GM21576 (cell line): Measurements from ENCODE around the gene BAIAP2L2.
"Not testable (repeated sequence)": the region's sequence is repeated elsewhere in the genome, so short reads cannot be mapped to it uniquely, and the experiment has no call there.

Experiments used
- ATAC-seq: cut with Tn5 transposase; IDR thresholded peaks from one replicate; pipeline ENCODE4 v1.9.1; 2021; ENCODE audit warnings: mild to moderate bottlenecking, moderate library complexity; ENCODE audit not compliant: unreplicated experiment

BAIAP2L2 gene

DNA sequence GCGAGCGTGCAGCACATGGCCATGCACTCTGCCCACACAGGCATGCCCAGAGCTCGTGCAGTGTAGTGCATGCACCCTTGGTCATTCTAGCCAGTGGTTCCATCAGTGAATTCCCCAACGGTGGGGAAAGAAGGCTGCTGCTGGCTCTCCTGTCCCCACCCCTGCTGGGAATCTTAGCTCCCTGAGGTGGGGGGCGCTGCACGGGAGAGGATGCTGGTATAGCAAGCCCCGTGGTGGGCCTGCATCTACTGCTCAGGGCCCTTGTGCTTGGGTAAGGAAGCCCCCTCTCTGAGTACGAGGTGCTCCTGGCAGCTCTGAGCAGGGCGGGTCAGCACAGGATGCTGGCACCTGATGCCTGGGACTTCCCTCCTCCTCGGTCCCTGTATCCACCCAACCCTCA lies 18.5 kb upstream of the BAIAP2L2 start:
- ATAC-seq, result no peak

DNA sequence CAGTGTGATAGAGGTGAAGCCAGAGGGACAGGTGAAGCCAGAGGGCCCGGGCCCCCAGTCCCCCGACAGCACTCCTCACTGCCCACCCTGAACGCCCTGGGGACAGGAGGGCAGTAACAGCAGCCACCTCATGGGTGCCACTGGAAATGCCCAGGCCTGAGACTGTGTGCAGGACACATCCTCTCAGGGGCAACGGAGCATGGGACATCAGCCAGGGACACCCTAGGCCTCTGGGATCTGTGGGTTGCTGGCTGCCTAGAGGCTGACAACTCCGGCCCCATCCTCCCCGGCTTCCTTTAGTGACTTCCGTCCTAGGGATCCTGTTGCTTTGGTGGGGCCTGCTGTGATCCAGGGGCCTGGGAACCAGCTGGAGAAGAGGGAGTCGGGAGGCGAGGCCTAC lies 17.4 kb upstream of the BAIAP2L2 start:
- no peak for ATAC-seq

- ATAC-seq, result no peak
These were observed 16.6 kb upstream of the BAIAP2L2 start for GRCh38 chr22:38126928-38127668.

DNA sequence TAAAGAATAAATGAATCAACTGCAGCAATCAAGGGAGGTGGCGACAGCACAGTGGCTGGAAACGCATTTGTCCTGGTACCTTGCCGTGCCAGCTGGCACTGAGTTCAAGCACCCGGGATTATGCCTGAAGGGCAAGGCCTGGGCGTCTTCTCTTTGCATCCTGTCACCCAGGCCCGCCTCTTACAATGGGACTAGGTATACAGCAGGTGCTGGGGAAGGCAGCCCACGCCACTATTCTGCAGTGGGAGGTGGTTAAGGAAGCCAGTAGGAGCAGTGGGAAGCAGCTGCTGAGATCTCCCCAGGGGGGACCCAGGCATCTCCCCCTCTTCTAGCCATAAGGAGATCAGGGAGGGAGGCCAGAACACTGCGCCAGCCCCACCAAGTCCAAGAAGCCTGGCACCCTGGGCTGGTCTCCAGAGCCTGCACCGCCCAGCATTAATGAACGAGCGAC lies 15.3 kb upstream of the BAIAP2L2 start:
- no peak for ATAC-seq

GRCh38 chr22:38125038-38125610 lies 14.6 kb upstream of the BAIAP2L2 start:
- no peak for ATAC-seq

DNA sequence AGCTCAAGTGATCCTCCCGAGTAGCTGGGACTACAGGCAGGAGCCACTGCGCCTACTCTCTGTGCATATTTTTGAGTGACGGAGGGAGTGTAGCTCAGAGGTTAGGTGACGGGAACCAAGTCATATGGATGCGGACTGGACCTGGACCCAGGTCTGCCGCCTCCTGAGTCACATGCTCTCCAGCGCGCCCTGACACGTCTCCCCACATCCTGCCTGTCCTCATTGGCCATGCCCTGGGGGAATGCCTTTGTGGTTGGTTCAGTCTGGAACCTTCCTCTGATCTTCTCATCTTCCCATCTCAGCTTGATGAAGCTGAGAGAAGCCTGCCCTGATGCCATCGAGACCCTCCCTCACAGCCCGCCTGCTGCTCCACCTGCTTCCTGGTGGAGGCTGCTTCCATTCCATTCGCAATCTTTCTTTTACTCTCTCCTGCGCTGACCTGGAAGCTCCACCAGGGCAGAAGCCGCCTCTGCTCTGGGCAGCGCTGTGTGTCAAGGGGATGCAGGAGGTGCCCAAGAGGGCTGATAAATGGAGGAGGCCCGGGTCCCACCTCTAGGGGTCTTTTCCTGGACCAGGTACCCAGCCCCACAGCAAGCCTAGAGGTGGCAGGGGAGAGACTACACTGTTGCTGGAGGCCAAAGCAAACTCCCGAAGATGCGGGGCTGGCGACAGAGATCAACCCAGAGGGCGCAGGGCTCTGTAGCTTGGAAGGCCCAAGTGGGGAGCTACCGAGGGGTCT lies 13.9 kb upstream of the BAIAP2L2 start:
- no peak for ATAC-seq

- no peak for ATAC-seq
These were observed 12.1 kb upstream of the BAIAP2L2 start for GRCh38 chr22:38122616-38123015.

DNA sequence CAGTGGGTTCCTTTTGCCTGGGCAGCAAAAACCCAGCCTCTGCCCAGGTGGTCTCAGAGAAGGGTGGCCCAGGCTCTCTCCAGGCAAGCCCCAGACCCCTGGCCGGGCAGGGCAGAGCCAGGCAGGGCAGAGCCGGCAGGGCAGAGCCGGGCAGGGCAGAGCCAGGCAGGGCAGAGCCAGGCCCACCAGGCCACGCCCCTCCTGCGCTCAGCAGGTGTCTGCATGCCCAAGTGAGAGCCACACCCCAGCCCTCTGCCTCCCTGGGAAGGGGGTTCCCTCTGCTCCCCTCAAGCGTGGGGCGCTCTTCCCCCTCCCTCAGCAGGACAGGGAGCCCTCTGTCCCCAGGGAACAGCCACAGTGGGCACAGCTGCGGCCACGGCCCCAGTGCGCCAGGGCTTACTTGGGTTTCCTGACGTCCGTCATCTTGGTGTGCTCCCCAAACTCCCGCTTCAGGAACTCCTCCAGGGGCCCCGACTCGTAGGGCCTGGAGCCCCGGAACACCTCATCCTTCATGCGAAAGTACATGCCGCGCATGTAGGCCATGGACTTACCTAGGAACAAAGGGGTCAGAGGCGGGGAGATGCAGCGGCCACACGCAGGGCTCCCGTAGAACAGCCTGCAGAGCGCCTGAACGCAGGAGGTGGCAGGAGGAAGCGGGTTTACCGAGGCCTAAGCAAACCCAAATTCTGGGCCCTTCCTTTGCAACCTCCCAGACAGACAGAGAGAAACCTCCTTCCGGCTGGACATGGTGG lies 10.1 kb upstream of the BAIAP2L2 start:
- no peak for ATAC-seq

DNA sequence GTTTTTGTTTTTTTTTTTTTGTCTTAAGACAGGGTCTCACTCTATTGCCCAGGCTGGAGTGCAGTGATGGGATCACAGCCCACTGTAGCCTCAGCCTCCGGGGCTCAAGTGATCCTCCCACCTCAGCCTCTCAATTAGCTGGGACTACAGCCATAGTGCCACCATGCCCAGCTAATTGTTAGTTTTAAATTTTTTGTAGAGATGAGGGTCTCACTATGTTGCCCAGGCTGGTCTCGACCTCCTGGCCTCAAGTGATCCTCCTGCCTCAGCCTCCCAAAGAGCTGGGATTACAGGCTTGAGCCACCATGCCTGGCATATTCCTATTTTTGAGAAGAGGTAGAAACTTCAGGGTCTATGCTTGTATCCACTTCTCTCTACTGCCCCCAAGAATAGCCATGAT lies 8.3 kb upstream of the BAIAP2L2 start:
- ATAC-seq, result not testable (repeated sequence)

- ATAC-seq, result no peak
These were observed 7.7 kb upstream of the BAIAP2L2 start for GRCh38 chr22:38118182-38118581.

- not testable (repeated sequence) for ATAC-seq
These were observed 7.1 kb upstream of the BAIAP2L2 start for GRCh38 chr22:38117556-38117955.

DNA sequence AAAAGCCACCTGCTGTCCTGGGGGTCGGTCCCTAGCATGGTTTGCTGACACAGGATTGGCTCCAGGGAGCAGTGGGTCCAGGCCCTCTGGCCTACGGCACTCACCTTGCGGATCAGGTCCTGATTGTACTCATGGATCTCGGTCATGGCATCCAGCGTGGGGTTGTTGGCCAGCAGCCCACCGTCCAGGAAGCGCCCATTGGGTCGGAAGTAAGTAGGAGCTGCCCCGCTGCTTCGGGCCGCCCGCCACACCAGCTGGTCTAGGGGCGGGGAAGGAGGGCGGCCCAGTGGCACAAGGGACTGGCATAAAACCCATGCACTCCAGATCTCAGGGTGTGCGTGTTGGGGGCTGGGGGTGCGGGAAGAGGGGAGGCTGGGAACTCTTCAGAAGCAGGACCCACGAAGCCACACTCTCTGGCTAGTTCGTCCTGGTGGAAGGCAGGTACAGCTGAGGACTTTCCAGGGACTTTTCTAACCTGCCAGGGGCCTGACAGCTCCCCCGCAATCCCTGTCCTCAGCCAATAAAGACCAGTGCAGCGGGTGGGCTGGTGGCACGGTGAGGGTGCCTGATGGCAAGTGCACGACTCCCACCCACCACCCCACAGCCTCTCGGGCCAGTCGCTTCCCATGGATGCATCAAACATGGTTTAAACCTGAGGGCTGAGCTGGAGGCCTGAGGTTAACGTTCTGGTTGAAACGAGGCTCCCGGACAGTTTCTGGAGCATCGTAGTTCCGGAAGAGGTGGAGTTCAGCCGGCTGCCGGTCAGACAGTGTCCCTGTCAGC lies 5.1 kb upstream of the BAIAP2L2 start:
- no peak for ATAC-seq

DNA sequence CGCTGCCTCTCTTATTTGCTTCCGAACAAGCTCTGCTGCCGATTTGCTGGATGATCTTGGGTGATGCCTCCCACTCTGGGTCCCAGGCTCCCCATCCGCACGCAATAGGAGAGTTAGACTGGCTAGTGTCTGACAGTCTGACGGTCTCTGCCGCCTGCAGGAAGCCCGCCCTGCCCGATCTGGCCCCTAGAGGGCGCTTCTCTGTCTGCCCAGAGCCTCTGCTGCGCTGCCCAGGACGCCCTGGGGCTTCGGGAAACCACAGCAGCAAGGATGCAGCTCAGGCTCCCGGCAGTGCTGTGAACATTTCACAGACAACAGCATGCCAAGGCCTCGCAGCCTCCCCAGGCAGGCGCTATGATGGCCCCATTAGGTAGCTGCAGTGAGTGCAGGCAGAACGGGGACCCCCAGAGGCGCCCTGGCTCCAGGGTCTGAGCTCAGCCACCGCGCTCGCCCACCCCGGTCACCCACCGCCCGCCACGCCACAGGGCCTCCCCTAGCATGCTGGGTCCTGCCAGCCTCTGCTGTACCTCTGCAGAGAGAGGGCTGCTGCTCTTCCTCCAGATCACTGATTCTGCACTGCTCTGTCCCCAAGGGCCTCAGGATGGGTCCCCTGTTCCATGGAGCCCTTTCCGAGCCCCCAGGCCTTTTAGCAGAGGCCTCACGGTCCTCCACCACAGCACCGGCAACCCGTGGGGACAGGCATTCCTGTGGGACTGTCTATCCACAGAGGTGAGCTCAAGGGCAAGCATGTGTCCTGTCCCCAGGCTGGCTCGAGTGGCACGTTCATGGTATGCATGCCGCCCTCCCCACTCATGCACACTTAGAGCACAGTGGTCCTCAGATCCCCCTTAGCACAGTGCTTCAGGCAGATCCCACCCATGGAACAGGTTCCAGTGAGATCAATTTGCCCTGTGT lies 4.3 kb upstream of the BAIAP2L2 start:
- ATAC-seq, result peak; percentile 49

- no peak for ATAC-seq
These were observed 1.9 kb upstream of the BAIAP2L2 start for GRCh38 chr22:38112381-38112780.

- no peak for ATAC-seq
These were observed 1.5 kb upstream of the BAIAP2L2 start for GRCh38 chr22:38111925-38112355.

DNA sequence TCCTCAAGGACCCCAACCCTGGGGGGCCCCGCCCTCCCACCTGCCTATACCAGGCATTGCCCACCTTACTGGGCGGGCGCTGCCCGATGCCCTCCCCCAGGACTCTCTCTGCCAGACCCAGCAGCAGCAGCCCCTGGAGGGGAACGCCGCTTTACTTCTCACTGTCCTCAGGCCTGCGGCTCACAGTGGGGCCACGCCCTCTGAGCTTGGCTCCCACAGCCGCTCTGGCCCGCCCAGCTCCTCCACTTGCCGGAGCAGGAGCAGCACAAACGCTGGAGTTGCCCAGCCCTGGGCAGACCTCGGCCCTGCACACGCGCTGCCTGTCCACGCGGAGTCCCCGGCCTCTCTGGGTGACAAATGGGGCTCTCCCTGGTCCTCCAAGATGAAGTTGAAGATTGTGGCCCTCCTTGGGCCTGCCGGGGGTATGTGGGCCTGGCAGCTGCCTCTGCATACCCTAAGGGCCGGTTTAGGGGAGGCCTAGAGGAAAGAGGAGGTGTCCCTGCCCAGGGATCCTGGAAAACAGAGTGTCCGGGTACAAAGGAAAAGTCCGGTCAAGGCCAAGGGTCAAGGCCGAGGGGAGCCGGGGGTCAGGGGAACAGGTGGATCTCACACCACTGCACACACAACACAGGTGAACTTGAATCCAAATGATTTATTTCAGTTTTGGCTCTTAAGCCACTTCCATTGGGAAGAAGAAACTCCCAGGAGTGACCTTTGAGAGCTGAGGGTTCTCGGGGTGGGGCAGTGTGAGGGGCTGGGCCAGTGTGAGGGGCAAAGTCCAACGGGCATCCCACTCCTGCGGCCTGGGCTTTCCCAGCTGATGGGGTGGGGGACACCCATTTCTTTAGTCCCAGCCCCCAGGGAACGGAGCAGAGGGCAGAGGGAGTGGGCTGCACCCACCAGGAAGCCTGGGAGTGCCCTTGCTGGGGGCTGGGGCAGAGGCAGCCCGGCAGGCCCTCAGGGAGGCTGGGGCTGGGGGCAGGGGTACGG lies 674 bp upstream of the BAIAP2L2 start:
- no peak for ATAC-seq

GRCh38 chr22:38109371-38110001 lies 998 bp downstream of the BAIAP2L2 start:
- ATAC-seq, result no peak
